Fibroblast of peridontal ligament (primary cell): ENCODE results near the gene DNAJC1.

ENCODE experiments used
- DNase-seq: peaks from one replicate; pipeline ENCODE4 v3.0.0-alpha.2; 2010; ENCODE audit errors: extremely low read depth

The DNAJC1 gene

DNA sequence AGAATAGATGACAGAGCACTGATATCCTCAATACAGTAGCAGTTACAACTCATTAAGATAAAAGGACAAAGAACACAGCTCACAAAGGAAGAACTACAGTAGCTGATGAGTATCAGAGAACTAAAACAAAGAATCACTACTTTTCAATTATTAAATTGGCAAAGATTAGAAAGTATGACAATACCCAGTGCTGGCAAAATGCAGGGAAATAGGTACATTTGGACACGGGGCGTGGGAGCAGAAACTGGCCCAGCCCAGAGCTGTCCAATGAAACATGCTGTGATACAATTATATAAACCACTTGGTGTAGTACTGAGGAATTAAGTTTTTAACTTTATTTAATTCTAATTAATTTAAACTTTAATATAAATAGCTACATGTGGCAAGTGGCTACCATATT lies 243.2 kb downstream of the DNAJC1 start:
- no peak for DNase-seq

DNA sequence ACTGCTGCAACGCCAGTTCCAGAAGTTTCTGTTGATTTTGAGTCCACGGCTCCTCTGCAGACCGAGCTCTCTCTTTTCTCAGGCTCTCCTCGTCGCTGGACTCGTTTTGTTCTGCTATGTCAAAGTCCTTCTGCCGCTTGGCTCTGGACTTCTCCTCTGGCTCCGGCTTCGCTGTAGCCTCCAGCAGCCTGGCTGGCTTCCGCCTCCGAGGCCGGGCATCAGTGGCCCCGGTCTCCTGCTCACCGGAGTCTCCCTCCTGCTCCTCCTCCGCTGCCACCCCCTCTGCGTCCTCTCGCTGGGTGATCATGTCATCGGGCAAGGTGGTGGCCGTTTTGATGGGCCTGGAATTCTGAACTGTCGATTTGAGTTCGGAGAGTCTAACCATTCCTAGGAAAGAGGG lies 244.3 kb downstream of the DNAJC1 start:
- no peak for DNase-seq

DNA sequence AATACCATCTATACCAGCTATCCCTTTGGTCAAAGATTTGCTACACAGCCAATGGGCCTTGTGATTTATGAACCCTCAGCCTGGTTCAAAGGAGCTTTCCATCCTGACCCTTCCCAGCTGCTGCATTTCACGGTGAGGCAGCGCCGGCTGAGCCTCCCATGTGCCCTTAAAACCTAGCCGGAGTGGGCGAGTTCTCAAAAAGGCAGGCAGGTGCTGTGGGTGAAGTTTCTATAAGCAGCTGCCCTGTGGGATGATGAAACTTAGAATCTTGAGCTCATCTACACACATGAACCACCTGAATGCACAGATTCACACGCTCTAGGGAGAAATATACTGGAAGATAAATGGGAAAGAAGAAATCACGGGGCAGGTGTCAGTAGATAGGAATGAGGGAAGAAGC lies 244.8 kb downstream of the DNAJC1 start:
- no peak for DNase-seq

DNA sequence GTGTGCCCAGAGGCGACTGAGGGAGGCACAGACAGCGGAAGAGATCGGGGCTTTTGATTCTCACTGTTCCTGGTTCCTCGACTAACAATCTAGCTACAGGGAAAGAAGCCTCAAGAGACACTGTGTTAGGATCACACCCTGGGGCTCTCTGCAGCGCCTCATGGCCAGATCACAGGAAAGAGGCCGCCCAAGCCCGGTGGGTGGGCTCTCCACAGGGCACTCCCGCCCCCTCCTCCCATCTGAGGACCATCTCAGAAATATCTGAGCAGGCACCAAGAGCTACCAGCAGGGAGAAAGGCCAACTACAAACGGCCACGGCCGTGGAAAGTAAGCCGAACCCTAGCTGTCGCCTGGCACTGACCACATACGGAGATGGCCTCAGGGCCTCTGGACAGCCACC lies 245.3 kb downstream of the DNAJC1 start:
- DNase-seq = no peak

DNA sequence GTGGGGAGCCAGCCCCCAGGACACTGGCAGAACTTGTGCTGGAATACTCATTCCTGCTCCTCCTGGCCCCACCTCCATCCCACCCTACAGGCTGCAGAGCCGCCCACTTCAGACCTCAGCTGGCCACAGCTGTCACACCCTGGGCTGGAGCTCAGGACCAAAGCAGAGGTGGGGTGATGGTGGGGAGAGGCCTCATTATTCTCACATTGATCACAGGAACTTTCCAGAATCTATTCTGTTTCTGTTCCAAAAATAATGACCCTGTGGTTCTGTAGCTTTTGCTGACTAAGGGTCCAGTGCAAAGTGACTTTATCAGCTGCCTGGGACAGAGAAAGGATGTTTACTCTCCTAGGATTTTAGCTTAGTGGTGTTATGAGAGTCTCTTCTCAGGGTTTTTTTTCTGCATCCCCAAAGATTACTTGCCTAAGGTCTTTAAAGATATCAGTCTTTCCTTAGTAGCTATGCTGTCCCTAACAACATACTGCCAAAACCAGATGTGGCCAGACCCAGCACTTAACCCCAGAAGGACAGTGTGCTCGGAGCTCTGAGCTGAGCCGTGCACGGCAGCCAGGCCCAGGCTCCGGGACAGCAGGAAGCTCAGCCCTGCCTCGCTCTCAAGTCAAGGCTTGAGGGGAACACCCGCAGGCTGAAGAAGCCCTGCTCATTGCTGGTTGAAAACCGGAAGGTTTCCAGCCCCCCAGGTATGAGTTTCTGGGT lies 246.2 kb downstream of the DNAJC1 start:
- no peak for DNase-seq

DNA sequence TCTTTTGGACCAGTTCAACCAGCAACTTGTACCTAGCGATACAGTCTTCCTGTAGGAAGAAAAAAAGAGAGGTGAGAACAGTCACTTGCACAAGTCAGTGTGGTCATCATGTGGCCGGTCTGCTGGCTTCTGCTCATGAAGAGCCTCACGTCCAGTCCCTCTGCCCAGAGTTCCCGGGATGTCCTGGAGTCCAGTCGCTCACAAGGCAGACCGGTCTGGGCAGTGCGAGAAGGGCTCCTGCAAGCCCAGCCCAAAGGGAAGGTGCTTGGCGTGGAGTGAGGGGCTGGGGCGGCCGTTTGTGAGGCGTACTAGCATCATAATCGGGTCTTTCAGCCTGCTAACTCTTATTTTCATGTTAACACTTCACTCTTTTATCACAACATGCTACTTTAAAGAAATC lies 246.8 kb downstream of the DNAJC1 start:
- DNase-seq = no peak

DNA sequence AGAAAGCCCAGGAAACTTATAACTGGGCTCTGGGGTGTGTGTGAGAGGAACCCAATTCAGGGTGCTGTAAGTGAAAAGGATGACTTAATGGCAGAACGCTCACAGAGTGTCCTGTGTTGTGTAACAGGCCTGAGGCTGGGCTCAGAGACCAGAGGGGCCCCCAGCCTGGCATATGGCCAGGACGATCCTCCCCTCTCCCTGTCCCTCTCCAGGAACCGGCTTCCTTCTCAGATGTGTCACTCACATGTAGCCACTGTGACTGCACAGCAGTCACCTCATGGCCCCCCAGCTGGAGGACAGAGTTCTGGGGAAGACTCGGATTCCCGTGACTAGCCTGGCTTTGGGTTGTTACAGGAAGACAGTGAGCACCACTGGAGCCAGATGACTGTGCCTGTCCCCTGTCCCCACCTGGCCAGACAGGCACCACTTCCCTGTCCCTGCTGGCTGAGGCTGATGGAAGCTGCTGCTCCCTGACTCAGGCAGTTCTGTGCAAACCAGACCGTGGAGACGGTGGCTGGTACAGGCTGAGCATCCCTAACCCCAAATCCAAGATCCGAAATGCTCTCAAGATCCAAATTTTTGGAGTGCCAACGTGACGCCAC lies 249.0 kb downstream of the DNAJC1 start:
- DNase-seq = no peak

DNA sequence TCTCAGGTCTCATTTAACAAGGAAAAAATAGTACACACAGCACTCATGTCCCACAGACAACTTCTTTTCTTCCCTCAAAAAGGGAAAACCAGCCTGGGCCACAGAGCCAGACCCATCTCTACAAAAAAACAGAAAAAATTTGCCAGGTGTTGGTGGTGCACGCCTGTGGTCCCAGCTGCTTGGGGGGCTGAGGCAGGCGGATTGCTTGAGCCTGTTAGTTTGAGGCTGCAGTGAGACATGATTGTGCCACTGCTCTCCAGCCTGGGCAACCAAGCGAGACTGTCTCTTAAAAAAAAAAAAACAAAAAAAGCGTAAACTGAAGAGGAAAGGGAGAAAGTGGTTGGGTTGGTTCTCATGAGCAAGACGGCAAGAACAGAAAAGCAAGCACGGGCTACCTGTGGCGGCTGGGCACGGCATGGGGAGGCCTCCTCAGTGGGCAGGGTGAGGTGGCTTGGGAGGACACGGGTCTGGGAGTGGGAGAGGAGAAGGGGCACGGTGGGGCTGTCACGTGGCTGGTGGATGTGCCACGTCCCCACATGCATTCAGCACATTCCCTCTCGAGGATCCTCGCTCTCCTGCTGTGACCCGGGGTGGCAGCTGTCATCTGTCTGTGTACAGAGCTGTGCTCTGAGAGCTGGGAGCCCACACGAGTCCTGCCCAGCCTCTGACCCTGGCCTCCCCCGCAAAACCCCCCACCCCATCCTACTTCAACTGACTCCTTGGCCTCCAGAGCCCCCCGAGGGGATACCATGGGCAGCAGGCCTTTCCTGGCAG lies 249.8 kb downstream of the DNAJC1 start:
- no peak for DNase-seq

DNA sequence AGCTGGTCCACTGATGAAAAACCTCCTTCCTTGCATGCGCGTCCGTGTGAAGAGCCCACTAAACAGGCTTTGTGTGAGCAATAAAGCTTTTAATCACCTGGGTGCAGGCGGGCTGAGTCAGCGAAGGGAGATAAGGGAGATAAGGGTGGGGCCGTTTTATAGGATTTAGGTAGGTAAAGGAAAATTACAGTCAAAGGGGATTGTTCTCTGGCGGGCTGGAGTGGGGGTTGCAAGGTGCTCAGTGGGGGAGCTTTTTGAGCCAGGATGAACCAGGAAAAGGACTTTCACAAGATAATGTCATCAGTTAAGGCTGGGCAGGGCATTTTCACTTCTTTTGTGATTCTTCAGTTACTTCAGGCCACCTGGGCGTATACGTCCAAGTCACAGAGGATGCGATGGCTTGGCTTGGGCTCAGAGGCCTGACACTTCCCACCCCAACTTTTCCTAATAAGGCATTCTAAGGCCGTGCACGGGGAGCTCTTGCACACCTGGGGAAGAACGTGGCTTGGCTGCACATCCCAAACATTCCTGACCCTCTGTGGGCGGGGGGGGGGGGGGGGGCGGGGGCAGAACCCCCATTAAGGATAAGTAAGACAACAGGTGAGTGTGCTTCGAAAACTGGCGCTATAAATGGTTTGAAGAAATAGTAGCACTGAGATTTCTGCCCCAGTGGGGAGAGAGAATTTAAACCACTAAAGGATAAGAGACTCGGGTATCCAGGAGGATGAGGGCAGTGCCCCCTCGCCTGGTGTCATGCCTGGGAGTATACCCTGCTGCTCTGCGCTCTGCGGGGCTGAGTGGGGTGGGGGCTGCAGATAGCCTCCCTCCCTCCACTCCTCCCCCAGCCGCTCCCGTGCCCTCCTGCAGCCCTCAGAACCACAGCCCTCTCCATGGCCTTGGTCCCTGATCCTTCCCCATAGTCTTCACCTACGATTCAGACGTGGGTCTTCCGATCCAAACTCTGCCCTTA lies 251.9 kb downstream of the DNAJC1 start:
- DNase-seq = no peak

DNA sequence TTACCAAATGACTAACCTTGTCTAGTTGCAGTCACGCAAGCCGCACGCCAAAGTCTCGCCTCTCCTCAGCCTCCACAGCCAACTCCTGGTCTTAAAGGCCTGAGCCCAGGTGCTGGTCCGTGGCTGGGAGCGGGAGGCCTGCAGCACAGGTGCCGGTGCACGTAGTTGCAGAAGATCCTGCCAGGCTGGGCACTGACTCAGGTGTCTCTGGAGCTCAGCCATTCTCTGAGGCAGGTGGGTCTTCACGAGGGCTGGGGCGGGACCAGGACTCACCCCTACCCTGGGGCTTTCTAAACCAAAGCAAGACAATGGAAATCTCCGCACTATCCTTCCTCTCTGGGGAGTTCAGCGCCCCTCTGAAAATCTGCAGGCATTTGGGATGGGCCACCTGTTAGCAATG lies 253.1 kb downstream of the DNAJC1 start:
- DNase-seq = no peak

DNA sequence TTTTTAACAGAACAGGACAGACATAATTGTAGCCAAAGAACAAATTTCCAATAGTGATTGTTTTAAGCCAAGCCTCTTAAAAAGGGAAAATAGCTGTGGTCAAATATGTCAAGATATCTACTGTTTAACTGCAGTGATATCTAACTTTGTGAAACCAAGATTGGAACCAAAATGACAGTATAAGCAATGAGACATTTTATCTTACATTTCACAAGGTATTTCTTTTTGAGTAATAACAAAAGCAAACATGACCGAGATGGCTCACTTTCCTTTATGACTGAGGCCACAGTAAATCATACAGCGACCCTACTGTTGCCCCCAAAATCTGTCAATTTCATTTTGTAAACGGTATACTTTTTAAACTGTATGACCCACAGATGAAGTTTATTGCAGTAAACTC lies 253.7 kb downstream of the DNAJC1 start:
- no peak for DNase-seq

DNA sequence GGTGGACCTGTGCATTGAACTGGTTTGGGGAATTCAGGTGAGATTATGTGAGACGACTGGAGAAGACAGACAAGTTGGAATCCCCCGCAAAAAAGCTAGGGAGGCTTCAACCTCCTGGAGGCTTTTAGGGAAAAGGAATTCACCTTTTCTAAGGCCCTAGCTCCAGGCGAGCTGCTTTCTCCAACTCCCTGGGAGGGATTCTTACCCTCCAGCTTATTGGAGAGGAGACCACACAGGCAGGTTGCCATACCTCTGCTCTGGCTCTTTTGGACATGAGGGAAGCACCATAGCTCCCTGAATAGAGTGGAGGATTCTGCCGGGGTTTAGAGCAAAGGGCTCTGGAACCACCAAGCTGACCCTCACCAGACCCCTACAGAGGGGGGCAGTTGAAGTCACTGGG lies 255.7 kb downstream of the DNAJC1 start:
- DNase-seq = no peak

DNA sequence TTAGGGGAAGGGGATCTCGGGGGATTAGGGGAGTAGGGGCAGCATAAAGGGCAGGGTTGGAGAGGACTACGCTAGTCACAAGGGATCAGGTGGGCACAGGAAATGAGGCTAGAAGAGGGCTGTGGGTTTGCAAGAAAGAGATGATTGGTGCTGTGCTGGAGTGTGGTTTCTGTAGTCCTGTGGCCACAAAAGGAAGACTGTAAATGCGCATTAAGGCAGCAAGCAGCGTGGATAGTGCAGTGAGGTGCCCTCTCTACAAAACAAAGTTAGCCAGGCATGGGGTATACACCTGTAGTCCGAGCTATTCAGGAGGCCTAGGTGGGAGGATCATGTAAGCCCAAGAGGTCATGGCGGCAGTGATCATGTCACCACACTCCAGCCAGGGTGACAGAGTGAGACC lies 257.4 kb downstream of the DNAJC1 start:
- DNase-seq = no peak

DNA sequence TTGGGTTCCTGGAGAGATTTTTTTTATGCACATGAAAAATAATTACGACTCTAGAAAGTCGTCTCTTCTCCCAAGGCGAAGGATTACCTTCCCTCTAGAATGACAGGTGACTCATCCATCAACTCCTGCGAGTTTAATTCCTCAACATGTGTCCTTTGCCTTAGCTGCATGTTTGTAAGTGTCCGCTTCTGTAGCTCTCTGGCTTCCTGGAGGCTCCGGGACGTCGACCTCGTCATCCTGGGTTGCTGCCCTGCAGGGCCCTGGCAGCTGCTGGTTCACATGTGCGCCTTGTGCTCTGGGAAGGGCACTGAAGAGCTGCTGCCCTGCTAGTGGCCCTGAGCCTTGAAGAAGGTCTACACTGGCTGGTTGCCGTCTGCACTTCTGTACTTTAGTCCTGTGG lies 259.3 kb downstream of the DNAJC1 start:
- DNase-seq = no peak

DNA sequence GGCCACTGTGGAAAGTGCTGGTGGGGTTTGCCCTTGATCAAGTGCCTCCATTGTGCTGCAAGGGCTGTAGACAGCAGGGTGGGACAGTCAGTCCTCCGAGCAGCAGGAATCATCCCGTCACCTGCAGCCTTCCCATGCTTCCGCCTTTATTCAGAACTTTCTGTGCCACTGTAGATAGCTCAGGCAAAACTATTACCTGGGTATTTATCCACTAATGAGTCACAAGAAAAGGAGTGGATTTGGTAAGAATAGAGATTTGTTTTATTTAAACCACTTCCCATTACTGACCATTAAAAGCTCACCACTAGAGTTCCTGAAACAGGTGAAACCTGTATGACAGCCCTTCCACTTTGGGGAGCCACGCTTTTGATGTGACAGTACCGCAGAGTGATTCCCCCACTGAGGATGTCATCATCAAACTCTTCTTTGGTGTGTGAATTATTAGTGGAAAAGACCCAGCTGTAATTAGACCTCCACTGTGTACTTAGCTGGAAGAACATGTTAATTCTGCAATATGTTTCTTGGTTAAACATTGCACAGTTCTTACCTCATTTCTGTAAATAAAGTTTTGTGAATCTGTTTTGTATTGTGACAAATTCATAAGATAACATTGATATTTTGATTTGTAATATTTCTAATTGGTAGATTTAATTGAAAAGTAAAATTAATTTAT lies 260.7 kb downstream of the DNAJC1 start:
- no peak for DNase-seq

DNA sequence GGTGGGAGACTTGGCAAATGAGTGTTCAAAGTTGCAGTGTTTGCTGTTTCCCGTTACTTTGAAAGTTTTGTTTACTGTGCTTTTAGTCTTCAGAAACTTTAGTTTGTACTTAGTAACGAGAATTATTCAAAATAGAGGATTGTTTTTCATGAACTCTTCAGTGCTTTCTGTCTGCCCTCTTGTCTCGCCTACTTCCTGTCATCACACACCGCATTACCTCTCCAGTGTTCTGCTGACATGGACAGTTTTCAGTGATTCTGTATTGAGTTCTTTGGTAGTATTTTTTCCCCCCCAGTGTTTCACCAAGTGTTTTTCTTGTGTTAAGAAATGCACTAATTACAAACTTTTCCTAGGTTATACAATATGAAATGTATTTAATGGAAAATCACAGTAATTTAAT lies 262.5 kb downstream of the DNAJC1 start:
- no peak for DNase-seq

DNA sequence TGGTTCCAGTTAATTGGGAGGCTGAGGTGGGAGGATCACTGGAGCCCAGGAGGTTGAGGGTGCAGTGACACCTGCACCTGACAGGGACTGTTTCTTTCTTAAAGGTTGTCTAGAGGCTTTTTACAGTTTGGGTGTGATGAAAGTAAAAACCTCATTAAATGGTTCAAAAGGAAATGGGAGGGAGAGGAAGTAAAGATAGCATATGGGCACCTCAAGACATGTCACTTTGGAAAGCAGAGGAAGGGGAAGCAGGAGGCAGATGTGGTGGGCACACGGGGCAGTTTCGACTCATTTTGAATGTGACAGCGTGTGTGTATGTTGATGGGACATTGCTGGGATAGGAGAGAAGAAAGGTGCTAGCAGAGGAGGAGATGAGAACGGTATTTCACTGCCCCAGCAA lies 266.4 kb downstream of the DNAJC1 start:
- no peak for DNase-seq

DNA sequence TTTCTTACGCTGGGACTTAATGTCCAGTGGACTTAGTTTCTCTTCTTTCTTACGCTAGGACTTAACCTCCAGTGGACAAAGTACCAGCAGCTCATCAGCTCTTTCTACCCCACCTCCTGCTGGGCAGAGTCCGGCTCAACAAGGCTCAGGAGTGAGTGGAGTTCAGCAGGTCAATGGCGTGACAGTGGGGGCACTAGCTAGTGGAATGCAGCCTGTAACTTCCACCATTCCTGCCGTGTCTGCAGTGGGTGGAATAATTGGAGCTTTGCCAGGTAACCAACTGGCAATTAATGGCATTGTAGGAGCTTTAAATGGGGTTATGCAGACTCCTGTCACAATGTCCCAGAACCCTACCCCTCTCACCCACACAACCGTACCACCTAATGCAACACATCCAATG lies 269.8 kb downstream of the DNAJC1 start:
- DNase-seq = no peak

DNA sequence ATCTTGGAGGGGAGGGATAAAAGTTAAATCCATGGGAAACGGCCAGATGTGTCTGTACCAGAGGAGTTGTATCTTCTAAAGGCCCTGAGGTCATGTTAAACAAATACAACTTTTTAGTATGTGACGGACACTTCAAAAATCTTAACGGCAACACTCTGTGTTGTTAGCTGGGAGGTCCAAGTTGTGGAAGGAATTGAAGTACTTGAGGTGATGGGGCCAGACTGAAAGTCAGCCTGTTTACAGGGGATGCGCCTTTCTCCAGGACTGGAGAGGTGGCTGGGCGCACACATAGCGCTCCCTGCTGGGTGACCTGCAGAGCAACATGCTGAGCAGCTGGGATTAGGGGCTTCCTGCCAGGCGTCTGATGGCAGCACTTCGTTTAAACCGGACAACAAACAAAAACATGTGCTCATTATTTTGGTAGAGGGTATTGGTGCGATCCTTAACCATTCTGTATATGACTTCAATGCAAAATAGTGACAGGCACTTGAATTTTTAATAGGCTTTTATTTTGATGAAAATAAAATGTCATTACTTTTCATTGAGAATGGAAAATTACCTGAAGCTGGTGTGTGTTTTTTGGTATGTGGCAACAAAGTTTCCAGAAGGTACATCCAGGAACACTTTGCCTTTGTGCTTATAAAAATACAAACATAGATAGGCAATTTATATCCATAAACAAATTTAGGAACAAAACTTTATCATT lies 271.3 kb downstream of the DNAJC1 start:
- peak; percentile 59 for DNase-seq

DNA sequence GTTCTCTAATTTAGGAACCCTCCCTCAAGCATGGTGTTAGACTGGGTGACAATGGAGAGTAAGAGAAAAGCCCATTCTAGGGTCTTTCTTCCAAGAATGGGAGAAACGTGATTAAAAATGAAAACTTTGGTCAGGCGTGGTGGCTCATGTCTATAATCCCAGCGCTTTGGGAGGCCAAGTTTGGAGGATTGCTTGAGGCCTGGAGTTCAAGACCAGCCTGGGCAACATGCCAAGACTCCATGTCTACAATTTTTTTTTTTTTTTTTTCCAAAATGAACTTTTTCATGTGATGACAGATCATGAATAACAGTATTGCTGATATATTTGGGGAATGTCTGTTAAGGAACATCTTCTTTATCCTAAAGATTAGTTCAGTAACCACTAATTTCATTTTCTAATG lies 274.9 kb downstream of the DNAJC1 start:
- no peak for DNase-seq
